LNCAP (cell line): ENCODE results near the gene SLC34A3.

Experiments
- TF ChIP-seq, protein P1 (sequence below): fragments of 450-650 bp; IDR thresholded peaks from 2 replicates; pipeline ENCODE4 v1.5.1; 2017; ENCODE audit warnings: mild to moderate bottlenecking

Gene SLC34A3

DNA sequence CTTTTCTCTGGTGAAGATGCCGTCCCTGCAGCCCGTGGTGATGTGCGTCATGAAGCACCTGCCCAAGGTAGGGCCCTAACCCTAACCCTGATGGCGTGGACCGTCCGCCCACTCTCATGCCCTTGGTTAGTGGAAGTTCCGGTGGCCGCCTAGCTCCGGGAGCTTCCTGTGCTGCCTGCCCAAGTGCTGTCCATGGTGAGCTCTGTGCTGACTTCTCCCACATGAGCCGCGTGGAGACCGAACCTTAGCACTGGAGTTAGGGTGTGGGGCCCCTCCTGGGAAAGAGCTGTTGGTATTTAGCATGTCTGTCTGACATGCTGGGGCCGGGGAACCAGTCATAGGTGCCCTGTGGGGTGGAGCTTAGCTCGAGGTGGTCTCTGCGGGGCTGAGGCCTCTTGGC, 25.7 kb downstream of the SLC34A3 start:
- TF ChIP-seq, protein P1, sequence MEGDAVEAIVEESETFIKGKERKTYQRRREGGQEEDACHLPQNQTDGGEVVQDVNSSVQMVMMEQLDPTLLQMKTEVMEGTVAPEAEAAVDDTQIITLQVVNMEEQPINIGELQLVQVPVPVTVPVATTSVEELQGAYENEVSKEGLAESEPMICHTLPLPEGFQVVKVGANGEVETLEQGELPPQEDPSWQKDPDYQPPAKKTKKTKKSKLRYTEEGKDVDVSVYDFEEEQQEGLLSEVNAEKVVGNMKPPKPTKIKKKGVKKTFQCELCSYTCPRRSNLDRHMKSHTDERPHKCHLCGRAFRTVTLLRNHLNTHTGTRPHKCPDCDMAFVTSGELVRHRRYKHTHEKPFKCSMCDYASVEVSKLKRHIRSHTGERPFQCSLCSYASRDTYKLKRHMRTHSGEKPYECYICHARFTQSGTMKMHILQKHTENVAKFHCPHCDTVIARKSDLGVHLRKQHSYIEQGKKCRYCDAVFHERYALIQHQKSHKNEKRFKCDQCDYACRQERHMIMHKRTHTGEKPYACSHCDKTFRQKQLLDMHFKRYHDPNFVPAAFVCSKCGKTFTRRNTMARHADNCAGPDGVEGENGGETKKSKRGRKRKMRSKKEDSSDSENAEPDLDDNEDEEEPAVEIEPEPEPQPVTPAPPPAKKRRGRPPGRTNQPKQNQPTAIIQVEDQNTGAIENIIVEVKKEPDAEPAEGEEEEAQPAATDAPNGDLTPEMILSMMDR = no peak

DNA sequence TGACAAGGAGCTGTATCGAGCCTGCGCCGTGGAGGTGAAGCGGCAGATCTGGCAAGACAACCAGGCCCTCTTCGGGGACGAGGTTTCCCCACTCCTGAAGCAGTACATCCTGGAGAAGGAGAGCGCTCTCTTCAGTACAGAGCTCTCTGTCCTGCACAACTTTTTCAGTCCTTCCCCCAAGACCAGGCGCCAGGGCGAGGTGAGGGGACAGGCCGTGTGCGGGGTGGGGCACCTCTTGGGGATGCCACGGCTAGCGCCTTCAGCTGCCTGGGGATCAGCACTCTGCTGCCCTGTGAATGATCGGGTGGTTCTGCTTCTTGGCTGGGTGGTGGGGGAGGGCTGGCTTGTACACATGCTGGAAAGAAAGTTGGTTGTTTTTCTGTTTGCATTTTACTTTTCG, 26.2 kb downstream of the SLC34A3 start:
- TF ChIP-seq, protein P1 = no peak

DNA sequence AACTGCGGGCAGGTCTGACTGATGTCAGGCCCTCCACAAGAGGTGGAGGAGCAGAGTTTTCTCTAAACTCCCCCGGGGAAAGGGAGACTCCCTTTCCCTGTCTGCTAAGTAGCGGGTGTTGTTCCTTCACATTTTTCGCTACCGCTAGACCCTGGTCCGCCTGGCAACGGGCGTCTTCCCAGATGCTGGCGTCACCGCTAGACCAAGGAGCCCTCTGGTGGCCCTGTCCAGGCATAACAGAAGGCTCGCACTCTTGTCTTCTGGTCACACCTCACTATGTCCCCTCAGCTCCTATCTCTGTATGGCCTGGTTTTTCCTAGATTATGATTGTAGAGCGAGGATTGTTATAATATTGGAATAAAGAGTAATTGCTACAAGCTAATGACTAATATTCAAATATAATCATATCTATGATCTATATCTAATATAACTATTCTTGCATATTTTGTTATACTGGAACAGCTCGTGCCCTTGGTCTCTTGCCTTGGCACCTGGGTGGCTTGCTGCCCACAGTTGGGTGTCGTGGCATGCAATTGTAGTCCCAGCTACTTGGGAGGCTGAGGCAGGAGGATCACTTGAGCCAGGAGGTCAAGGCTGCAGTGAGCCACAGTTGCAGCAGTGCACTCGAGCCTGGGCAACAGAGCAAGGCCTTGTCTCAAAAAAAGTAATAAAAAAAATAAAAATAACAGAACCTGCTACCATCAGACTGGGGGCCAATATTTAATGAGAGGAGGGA, 31.6 kb downstream of the SLC34A3 start:
- TF ChIP-seq, protein P1 = peak; percentile 54

DNA sequence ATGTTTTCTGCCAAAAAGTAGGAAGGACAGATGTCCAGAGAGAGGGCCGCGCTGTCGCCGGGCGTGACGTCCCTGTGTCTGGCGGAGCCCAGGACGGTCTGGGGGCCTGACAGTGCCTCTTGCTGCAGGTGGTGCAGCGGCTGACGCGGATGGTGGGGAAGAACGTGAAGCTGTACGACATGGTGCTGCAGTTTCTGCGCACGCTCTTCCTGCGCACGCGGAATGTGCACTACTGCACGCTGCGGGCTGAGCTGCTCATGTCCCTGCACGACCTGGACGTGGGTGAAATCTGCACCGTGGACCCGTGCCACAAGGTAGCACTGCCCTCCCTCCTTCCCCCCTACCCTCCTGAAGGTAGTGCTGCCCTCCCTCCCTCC, 32.2 kb downstream of the SLC34A3 start:
- TF ChIP-seq, protein P1 = no peak

DNA sequence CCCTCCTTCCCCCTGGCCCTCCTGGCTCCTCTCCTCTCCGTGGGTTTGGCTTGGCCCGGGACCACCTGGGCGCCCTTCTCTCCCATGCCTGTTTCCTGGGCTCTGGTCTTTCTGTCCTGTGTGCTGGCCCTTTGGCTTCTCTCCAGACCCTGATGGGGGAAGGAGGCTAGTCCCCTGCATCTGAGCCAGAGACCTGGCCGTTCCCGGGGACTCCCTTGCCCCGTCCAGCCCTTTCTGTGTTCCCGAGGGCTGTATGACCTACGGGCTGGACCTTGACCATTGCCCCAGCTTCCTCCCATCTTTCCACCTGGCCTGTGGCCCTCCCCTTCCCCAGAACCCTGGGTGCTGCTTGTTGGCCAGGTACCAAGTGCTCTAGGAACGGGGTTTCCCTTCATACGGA, 32.8 kb downstream of the SLC34A3 start:
- TF ChIP-seq, protein P1 = no peak

DNA sequence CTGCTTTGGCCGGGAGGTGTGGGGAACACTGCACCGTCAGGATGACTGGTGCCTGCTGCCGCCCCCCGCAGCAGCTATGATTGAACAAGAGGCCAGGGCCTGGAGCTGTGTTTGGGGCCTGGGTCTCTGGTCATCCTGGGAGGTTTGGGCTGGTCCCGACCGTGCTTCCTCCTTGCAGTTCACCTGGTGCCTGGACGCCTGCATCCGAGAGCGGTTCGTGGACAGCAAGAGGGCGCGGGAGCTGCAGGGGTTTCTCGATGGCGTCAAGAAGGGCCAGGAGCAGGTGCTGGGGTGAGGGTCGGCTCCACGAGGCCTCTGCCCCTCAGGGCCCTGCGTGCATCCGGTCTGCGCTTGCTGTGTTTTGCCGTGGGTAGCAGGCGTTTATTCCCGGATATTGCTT, 33.4 kb downstream of the SLC34A3 start:
- TF ChIP-seq, protein P1 = no peak

DNA sequence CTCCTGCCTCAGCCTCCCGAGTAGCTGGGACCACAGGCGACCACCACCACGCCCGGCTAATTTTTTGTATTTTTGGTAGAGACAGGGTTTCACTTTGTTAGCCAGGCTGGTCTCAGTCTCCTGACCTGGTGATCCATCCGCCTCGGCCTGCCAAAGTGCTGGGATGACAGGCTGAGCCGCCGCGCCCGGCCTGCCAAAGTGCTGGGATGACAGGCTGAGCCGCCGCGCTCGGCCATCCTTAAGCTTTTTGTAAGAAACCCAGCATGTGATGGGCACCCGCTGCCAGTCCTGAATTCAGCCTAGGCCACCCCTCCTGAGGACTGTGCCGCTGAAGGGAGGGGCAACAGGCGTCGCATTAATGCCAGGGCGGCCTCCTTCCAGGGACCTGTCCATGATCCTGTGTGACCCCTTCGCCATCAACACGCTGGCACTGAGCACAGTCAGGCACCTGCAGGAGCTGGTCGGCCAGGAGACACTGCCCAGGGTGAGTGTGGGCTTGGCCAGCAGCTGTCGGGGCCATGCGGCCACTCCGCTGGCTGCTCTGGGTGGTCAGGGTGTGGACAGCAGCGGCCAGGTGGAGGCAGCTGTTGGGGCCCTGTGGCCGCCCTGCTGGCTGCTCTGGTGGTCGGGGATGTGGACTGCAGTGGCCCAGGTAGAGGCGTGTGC, 34.9 kb downstream of the SLC34A3 start:
- TF ChIP-seq, protein P1 = no peak
